Lung (tissue), 12 donors: ENCODE results near the gene CLK4. TPM values are rescaled to one million over a fixed set of nuclear protein-coding genes. Genes with fewer than 3 reads are reported as not detected.

Experiments used
- ATAC-seq: fragments of 200-7000 bp; cut with Tn5 transposase; one replicate; pipeline ENCODE4 v1.9.1; 2020; ENCODE audit warnings: moderate number of reproducible peaks; ENCODE audit not compliant: insufficient read depth, low FRiP score
- DNase-seq, 3 donors: peaks; one replicate each; pipeline ENCODE4 v3.0.0-alpha.2; 2013 to 2017
- H3K27ac ChIP-seq, 2 donors: one replicate each; pipeline ENCODE4 v1.5.1; 2013; ENCODE audit warnings: mild to moderate bottlenecking in 2 of 2, moderate library complexity in 2 of 2, control low read depth in 1 of 2, inconsistent platforms in 1 of 2, low read depth in 1 of 2, low read length in 1 of 2
- H3K27me3 ChIP-seq, 3 donors: one replicate each; pipeline ENCODE4 v1.5.1; 2013; ENCODE audit warnings: low read length in 2 of 3; ENCODE audit not compliant: control insufficient read depth in 3 of 3, insufficient read depth in 3 of 3
- H3K36me3 ChIP-seq, 4 donors: one replicate each; pipeline ENCODE4 v1.5.1; 2013; ENCODE audit warnings: low read length in 4 of 4, mild to moderate bottlenecking in 1 of 4, moderate library complexity in 1 of 4; ENCODE audit not compliant: control insufficient read depth in 4 of 4, insufficient read depth in 4 of 4
- H3K4me1 ChIP-seq, 5 donors: one replicate each; pipeline ENCODE4 v1.5.1; 2013; ENCODE audit warnings: low read length in 5 of 5, mild to moderate bottlenecking in 2 of 5, moderate library complexity in 1 of 5; ENCODE audit not compliant: control insufficient read depth in 5 of 5, insufficient read depth in 5 of 5
- H3K4me3 ChIP-seq: one replicate; pipeline ENCODE4 v1.5.1; 2013; ENCODE audit warnings: mild to moderate bottlenecking, control low read depth, moderate library complexity
- H3K9ac ChIP-seq, 2 donors: one replicate each; pipeline ENCODE4 v1.5.1; 2013; ENCODE audit warnings: low read length in 2 of 2, control low read depth in 1 of 2; ENCODE audit not compliant: insufficient read depth in 1 of 2
- H3K9me3 ChIP-seq, 4 donors: one replicate each; pipeline ENCODE4 v1.5.1; 2013; ENCODE audit warnings: low read length in 3 of 4, mild to moderate bottlenecking in 1 of 4, moderate library complexity in 1 of 4; ENCODE audit not compliant: control insufficient read depth in 4 of 4, insufficient read depth in 3 of 4
- WGBS, 2 donors: extraction: QIAGEN DNeasy Blood & Tissue Kit; methylation state at CpG; one replicate each; pipeline ENCODE4 v1.1.7; 2013; 5-methylcytosine and 5-hydroxymethylcytosine counted together
- polyA plus RNA-seq, 2 donors: library from polyadenylated mRNA; stranded (reverse); fragments of 200-250 nt; gene quantifications; one replicate each; pipeline ENCODE4 v1.2.1, GENCODE V29; 2013
- total RNA-seq, 2 donors: library from RNA; depleted of rRNA in 1 of 2; stranded (reverse); fragments of >200 nt in 1 of 2; gene quantifications; one replicate each; pipeline ENCODE4 v1.2.1, GENCODE V29; 2014 to 2021
- TF ChIP-seq, protein P1 (sequence below): IDR thresholded peaks from 2 replicates; pipeline ENCODE4 v1.5.1; 2012; ENCODE audit warnings: mild to moderate bottlenecking; ENCODE audit errors: control extremely low read depth, extremely low read depth
- donor health status: control.
- donor health status: control.
- donor health status: Bipolar disorder and iron deficiency.
- donor health status: healthy.
- donor health status: DM: yes; HTN: yes; CAD: no.

Gene CLK4
- total and polyA plus RNA-seq, 4 donors: 12.6 to 85.7 (median 28.5) TPM

DNA sequence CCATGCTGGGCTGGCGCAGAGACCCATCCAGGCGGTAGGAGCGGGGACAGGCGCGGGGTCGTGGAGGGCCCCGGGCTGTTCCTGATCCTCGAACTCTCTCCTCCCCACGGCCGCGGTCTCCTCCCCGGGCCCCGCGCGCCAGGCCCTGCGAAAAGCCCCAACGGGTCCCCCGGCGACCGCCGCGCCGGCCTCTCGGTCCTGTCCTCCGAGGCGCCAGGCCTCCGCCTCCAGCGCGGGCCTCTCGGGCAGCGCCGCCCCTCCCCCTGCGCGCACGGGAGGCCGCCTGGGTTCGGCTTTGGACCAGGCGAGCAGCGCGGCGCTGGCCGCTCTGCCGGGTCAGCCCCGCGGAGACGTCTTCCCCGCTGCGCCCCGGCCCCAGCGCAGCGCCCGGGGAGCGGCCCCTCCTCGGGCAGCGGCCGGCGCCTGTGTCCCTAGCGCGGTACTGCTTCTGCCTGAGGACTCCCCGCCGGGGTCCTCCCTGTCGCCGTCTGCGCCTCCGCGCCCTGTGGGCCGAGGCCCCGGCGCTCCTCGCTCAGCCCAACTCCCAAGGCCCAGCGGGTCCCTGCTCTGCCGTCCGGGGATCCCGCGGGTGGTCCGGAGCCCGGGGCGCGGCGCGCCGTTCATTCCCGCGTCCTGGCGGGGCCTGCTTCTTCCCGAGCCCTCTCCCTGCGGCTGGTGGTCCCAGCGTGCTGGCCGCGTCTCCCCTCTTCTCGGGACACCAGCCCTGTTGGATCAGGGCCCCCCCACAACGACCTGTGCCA, 50.1 kb downstream of the CLK4 start:
- H3K4me1 ChIP-seq: peaks cover 0 to 8% (median 0%) of the 10 kb centered on the region in 5 donors
- no peak overlapping the region for H3K4me3 ChIP-seq
- 4 to 6% methylated on average over 55 to 92 of the region's 92 CpGs for WGBS, 2 donors
- no peaks in the 10 kb centered on the region for H3K36me3 ChIP-seq
- no peak overlapping the region for H3K9ac ChIP-seq
- H3K9me3 ChIP-seq: peaks cover 0 to 9% (median 4%) of the 10 kb centered on the region in 4 donors
- DNase-seq: peak; percentile 58 to 74 (median 58)
- TF ChIP-seq, protein P1, sequence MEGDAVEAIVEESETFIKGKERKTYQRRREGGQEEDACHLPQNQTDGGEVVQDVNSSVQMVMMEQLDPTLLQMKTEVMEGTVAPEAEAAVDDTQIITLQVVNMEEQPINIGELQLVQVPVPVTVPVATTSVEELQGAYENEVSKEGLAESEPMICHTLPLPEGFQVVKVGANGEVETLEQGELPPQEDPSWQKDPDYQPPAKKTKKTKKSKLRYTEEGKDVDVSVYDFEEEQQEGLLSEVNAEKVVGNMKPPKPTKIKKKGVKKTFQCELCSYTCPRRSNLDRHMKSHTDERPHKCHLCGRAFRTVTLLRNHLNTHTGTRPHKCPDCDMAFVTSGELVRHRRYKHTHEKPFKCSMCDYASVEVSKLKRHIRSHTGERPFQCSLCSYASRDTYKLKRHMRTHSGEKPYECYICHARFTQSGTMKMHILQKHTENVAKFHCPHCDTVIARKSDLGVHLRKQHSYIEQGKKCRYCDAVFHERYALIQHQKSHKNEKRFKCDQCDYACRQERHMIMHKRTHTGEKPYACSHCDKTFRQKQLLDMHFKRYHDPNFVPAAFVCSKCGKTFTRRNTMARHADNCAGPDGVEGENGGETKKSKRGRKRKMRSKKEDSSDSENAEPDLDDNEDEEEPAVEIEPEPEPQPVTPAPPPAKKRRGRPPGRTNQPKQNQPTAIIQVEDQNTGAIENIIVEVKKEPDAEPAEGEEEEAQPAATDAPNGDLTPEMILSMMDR: no peak
- H3K27ac ChIP-seq: no peak overlapping the region
- ATAC-seq: no peak
- peaks cover 0 to 35% (median 3%) of the 10 kb centered on the region in 3 donors for H3K27me3 ChIP-seq

DNA sequence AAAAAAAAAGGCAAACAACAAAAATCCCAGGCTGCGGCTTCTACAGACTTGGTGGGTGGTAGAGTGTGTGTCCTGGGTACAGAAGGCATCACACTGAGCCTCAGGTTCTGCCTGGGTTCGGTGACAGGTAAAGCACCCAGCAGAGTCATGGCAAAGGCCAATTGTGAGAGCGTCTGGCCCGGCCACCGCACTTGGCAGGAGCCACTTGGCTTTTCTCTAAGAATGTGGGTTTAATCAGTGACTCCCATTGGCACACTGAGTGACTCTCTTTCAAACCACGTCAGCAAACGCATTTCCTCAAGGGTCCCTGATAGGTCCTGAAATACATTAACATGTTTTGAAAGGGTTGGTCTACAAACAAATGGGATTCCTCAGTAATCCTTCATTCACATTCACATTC, 53.6 kb downstream of the CLK4 start:
- Histone ChIP-seq H3K9me3 (peaks cover 0 to 9% (median 4%) of the 10 kb centered on the region in 4 donors), H3K9ac (no peak overlapping the region), H3K36me3 (no peaks in the 10 kb centered on the region), H3K27me3 (peaks cover 0 to 27% (median 3%) of the 10 kb centered on the region in 3 donors), H3K27ac (no peak overlapping the region), H3K4me1 (peaks cover 0 to 8% (median 0%) of the 10 kb centered on the region in 5 donors), H3K4me3 (no peak overlapping the region)
- DNase-seq (no peak), ATAC-seq (no peak)
- TF ChIP-seq, protein P1: no peak
- 83 to 84% methylated on average over 7 of the region's 7 CpGs for WGBS, 2 donors

DNA sequence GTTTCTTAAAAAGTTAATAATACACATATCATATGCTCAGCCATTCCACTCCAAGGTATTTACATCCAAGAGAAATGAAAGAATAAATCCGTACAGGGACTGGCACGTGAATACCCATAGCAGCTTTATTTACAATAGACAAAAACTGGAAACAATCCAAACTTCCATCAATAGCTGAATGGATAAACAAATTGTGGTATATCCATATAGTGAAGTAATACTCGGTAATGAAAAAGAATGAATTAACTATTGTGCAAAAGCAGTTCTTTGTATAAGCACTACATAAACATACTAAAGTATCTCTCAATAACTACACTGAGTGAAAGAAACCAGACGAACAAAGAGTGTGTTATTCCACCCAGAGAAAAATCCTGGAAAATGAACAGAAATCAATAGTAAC, 54.2 kb downstream of the CLK4 start:
- H3K36me3 ChIP-seq: no peaks in the 10 kb centered on the region
- ATAC-seq: no peak

More for the DNA sequence above, 54.2 kb downstream of the CLK4 start:
- Histone ChIP-seq H3K4me3 (no peak overlapping the region), H3K9ac (no peak overlapping the region), H3K27ac (no peak overlapping the region), H3K27me3 (peaks cover 0 to 22% (median 3%) of the 10 kb centered on the region in 3 donors), H3K9me3 (peaks cover 0 to 9% (median 4%) of the 10 kb centered on the region in 4 donors), H3K4me1 (peaks cover 0 to 7% (median 0%) of the 10 kb centered on the region in 5 donors)
- TF ChIP-seq, protein P1: no peak
- WGBS, 2 donors: 88 to 93% methylated on average over 4 of the region's 4 CpGs
- no peak for DNase-seq
